Activated naive CD4-positive, alpha-beta T cell treated with anti-CD3 and anti-CD28 coated beads, Interleukin-2, amount 50 U/mL, for 72 hours (primary cell): ENCODE measurements around the gene BRD1. TPM values are rescaled to one million over a fixed set of nuclear protein-coding genes. Genes with fewer than 3 reads are reported as not detected.
A peak's percentile ranks its signal among the peaks of the same experiment; 100 is the strongest.
"Not testable (repeated sequence)": the region's sequence is repeated elsewhere in the genome, so short reads cannot be mapped to it uniquely, and the experiment has no call there.

Experiments
- ATAC-seq, 2 donors: fragments of 150-1000 bp; cut with Tn5 transposase; 2 replicates each; pipeline ENCODE4 v1.10.0; 2021; ENCODE audit warnings: mild to moderate bottlenecking in 2 of 2, moderate library complexity in 2 of 2
- DNase-seq, 2 donors: peaks; one replicate each; pipeline ENCODE4 v3.0.0; 2021 to 2022; ENCODE audit warnings: low spot score in 2 of 2
- H3K27ac Mint-ChIP-seq, 2 donors: one replicate each; pipeline ENCODE4 v1.8.0; 2022; ENCODE audit warnings: mild to moderate bottlenecking in 2 of 2, mixed read lengths in 2 of 2
- H3K36me3 Mint-ChIP-seq, 2 donors: one replicate each; pipeline ENCODE4 v1.8.0; 2022; ENCODE audit warnings: mixed read lengths in 2 of 2
- H3K9me3 Mint-ChIP-seq, 2 donors: one replicate each; pipeline ENCODE4 v1.8.0; 2022; ENCODE audit warnings: mixed read lengths in 2 of 2
- total RNA-seq, 2 donors: library from RNA; stranded (reverse); gene quantifications; one replicate each; pipeline ENCODE4 v1.2.3, GENCODE V29; 2022

The BRD1 gene
- total RNA-seq, 2 donors from 2014 or later = 27.7 to 39.0 TPM

- ATAC-seq (no peak), DNase-seq (no peak)
- Mint-ChIP-seq H3K9me3 (no peaks in the 10 kb centered on the region), H3K27ac (no peak overlapping the region), H3K36me3 (no peaks in the 10 kb centered on the region)
Measured at GRCh38 chr22:49845241-49845640, 17.6 kb upstream of the BRD1 start.

GRCh38 chr22:49838771-49839717 lies 11.4 kb upstream of the BRD1 start:
- ATAC-seq (peak; percentile 90), DNase-seq (peak; percentile 73 to 88)
- H3K36me3 Mint-ChIP-seq = no peaks in the 10 kb centered on the region
- H3K27ac Mint-ChIP-seq = peak overlapping the region; percentile 70 to 86
- H3K9me3 Mint-ChIP-seq = no peaks in the 10 kb centered on the region

- Mint-ChIP-seq H3K36me3 (peaks cover 0 to 10% of the 10 kb centered on the region in 2 donors), H3K9me3 (no peaks in the 10 kb centered on the region), H3K27ac (no peak overlapping the region)
- DNase-seq (no peak), ATAC-seq (no peak)
Measured at GRCh38 chr22:49833340-49834007, 5.8 kb upstream of the BRD1 start.

- peak in 1 of 2 donors; percentile 33 for ATAC-seq
- Mint-ChIP-seq H3K9me3 (no peaks in the 10 kb centered on the region), H3K36me3 (peaks cover 17 to 35% of the 10 kb centered on the region in 2 donors)
Measured at GRCh38 chr22:49829044-49829853, 1.6 kb upstream of the BRD1 start.

GRCh38 chr22:49828599-49828965 lies 909 bp upstream of the BRD1 start:
- Mint-ChIP-seq H3K36me3 (peaks cover 23 to 42% of the 10 kb centered on the region in 2 donors), H3K9me3 (no peaks in the 10 kb centered on the region), H3K27ac (peak overlapping the region in 1 of 2 donors; percentile 40)
- ATAC-seq (no peak), DNase-seq (no peak)

More at GRCh38 chr22:49829044-49829853, 1.6 kb upstream of the BRD1 start:
- DNase-seq = no peak
- peak overlapping the region; percentile 40 to 53 for H3K27ac Mint-ChIP-seq

GRCh38 chr22:49827271-49827852 lies 311 bp downstream of the BRD1 start:
- peak in 1 of 2 donors; percentile 28 for DNase-seq
- peaks cover 32 to 44% of the 10 kb centered on the region in 2 donors for H3K36me3 Mint-ChIP-seq

GRCh38 chr22:49826603-49827270 lies 936 bp downstream of the BRD1 start:
- Mint-ChIP-seq H3K27ac (peak overlapping the region; percentile 94 to 98), H3K36me3 (peaks cover 32 to 44% of the 10 kb centered on the region in 2 donors), H3K9me3 (no peaks in the 10 kb centered on the region)
- peak in 1 of 2 donors; percentile 46 for DNase-seq
- ATAC-seq = peak; percentile 17 to 33

More at GRCh38 chr22:49827271-49827852, 311 bp downstream of the BRD1 start:
- ATAC-seq = peak; percentile 25 to 28
- Mint-ChIP-seq H3K9me3 (no peaks in the 10 kb centered on the region), H3K27ac (no peak overlapping the region)

- peak; percentile 72 to 77 for ATAC-seq
- H3K9me3 Mint-ChIP-seq = no peaks in the 10 kb centered on the region
- H3K36me3 Mint-ChIP-seq = peaks cover 32 to 45% of the 10 kb centered on the region in 2 donors
- DNase-seq = peak in 1 of 2 donors; percentile 64
- H3K27ac Mint-ChIP-seq = peak overlapping the region; percentile 94 to 98
Measured at GRCh38 chr22:49825944-49826602, 1.6 kb downstream of the BRD1 start.

GRCh38 chr22:49825436-49825835 lies 2.2 kb downstream of the BRD1 start:
- ATAC-seq = no peak
- DNase-seq = no peak
- Mint-ChIP-seq H3K36me3 (peaks cover 32 to 51% of the 10 kb centered on the region in 2 donors), H3K27ac (peak overlapping the region; percentile 94 to 98), H3K9me3 (no peaks in the 10 kb centered on the region)

GRCh38 chr22:49824936-49825335 lies 2.7 kb downstream of the BRD1 start:
- Mint-ChIP-seq H3K27ac (peak overlapping the region; percentile 50 to 94), H3K36me3 (peaks cover 32 to 51% of the 10 kb centered on the region in 2 donors), H3K9me3 (no peaks in the 10 kb centered on the region)
- DNase-seq = no peak
- ATAC-seq = no peak

GRCh38 chr22:49824185-49824925 lies 3.3 kb downstream of the BRD1 start:
- no peaks in the 10 kb centered on the region for H3K9me3 Mint-ChIP-seq
- peak overlapping the region; percentile 50 to 94 for H3K27ac Mint-ChIP-seq
- DNase-seq = no peak

GRCh38 chr22:49823289-49824045 lies 4.2 kb downstream of the BRD1 start:
- no peaks in the 10 kb centered on the region for H3K9me3 Mint-ChIP-seq
- DNase-seq (no peak), ATAC-seq (no peak)
- no peak overlapping the region for H3K27ac Mint-ChIP-seq
- H3K36me3 Mint-ChIP-seq = peaks cover 32 to 53% of the 10 kb centered on the region in 2 donors

More at GRCh38 chr22:49824185-49824925, 3.3 kb downstream of the BRD1 start:
- H3K36me3 Mint-ChIP-seq = peaks cover 32 to 46% of the 10 kb centered on the region in 2 donors
- no peak for ATAC-seq

GRCh38 chr22:49821741-49822140 lies 5.9 kb downstream of the BRD1 start:
- H3K9me3 Mint-ChIP-seq, ATAC-seq, H3K27ac Mint-ChIP-seq, DNase-seq: not testable (repeated sequence)
- peaks cover 31 to 66% of the 10 kb centered on the region in 2 donors for H3K36me3 Mint-ChIP-seq

- no peak for ATAC-seq
- no peak for DNase-seq
- no peaks in the 10 kb centered on the region for H3K9me3 Mint-ChIP-seq
- H3K36me3 Mint-ChIP-seq = peaks cover 24 to 59% of the 10 kb centered on the region in 2 donors
- peak overlapping the region in 1 of 2 donors; percentile 72 for H3K27ac Mint-ChIP-seq
Measured at GRCh38 chr22:49820984-49821383, 6.7 kb downstream of the BRD1 start.
